PFSK-1 (cell line): Measurements from ENCODE around the gene RALY.

ENCODE experiments used
- FOXP2 ChIP-seq: optimal IDR thresholded peaks from 2 replicates; pipeline ENCODE3; 2011; ENCODE audit warnings: borderline replicate concordance, control low read depth, inconsistent platforms; ENCODE audit not compliant: insufficient read depth; ENCODE audit errors: extremely low read length, extremely low read depth
- POLR2AphosphoS5 ChIP-seq: IDR thresholded peaks from 2 replicates; pipeline ENCODE4 v1.6.1; 2012; ENCODE audit warnings: low read depth, mild to moderate bottlenecking, control low read depth, low read length, moderate library complexity
- SIN3A ChIP-seq: IDR thresholded peaks from 2 replicates; pipeline ENCODE4 v1.6.1; 2012; ENCODE audit warnings: mild to moderate bottlenecking, low read length, moderate library complexity, borderline replicate concordance; ENCODE audit not compliant: insufficient read depth
- TAF1 ChIP-seq: IDR thresholded peaks from 2 replicates; pipeline ENCODE4 v1.6.1; 2012; ENCODE audit warnings: low read length, control low read depth, borderline replicate concordance; ENCODE audit not compliant: insufficient read depth
- TF ChIP-seq, protein P1 (sequence below), 2 experiments: IDR thresholded peaks; 2 replicates each; pipeline versions ENCODE4 v1.6.1 to v1.8.0; 2011 to 2012; ENCODE audit warnings: low read depth in 2 of 2, low read length in 2 of 2, control low read depth in 1 of 2, inconsistent platforms in 1 of 2, mild to moderate bottlenecking in 1 of 2, moderate library complexity in 1 of 2; ENCODE audit not compliant: insufficient read depth in 1 of 2

DNA sequence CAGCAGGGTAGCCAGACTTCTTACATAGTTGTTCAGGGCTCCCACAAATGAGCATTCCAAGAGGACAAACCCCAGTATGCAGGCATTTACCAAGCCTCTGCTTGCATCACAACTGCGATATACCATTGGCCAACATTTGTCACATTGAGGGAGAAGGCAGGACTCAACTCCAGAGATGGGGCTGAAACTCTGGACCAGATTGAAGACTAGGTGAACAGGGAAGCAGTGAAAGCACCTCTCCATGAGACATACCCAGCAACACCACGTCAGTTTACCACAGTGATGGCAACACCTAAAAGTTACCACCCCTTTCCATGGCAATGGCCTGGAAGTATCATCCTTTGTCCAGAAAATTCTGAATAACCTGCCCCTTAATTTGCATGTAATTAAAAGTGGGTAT, 7.9 kb upstream of the RALY start:
- TF ChIP-seq TAF1 = no peak
- TF ChIP-seq POLR2AphosphoS5 = no peak
- TF ChIP-seq SIN3A = no peak
- TF ChIP-seq, protein P1, sequence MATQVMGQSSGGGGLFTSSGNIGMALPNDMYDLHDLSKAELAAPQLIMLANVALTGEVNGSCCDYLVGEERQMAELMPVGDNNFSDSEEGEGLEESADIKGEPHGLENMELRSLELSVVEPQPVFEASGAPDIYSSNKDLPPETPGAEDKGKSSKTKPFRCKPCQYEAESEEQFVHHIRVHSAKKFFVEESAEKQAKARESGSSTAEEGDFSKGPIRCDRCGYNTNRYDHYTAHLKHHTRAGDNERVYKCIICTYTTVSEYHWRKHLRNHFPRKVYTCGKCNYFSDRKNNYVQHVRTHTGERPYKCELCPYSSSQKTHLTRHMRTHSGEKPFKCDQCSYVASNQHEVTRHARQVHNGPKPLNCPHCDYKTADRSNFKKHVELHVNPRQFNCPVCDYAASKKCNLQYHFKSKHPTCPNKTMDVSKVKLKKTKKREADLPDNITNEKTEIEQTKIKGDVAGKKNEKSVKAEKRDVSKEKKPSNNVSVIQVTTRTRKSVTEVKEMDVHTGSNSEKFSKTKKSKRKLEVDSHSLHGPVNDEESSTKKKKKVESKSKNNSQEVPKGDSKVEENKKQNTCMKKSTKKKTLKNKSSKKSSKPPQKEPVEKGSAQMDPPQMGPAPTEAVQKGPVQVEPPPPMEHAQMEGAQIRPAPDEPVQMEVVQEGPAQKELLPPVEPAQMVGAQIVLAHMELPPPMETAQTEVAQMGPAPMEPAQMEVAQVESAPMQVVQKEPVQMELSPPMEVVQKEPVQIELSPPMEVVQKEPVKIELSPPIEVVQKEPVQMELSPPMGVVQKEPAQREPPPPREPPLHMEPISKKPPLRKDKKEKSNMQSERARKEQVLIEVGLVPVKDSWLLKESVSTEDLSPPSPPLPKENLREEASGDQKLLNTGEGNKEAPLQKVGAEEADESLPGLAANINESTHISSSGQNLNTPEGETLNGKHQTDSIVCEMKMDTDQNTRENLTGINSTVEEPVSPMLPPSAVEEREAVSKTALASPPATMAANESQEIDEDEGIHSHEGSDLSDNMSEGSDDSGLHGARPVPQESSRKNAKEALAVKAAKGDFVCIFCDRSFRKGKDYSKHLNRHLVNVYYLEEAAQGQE (IDR thresholded peaks at IDR 0.05; ENCODE audit: insufficient read depth in 1 of 2, low read depth in 2 of 2, low read length in 2 of 2) = no peak
- no peak for TF ChIP-seq FOXP2
